ENCODE measurements around the gene MYH14. TPM values are rescaled to one million over a fixed set of nuclear protein-coding genes. Genes with fewer than 3 reads are reported as not detected.

MYH14 gene
- total and polyA plus RNA-seq, 10 of the 15 experiments (the other 5 are each of a cell fraction or from before 2014, with no cell fraction given): 0.06 to 0.69 (median 0.15) TPM; not detected in 4

DNA sequence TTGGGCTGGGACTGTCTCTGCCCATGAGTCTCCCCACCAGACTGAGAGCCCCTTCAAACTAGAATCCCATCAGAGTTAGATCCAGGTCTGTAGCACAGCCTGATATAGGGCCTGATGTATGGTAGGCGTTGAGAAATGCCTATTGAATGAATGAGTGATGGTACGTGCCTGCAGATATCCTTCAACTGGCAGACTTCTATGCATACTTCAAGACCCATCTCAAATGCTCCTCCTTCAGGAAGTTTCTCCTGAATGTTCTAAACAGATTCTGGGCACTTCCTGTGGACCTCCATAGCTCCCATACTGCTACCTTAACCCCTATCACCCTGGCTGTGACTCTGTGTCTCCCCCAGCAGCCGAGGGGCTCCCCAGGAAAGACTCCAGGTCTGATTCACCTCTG is 77.6 kb downstream of the MYH14 start (continued):
- TF ChIP-seq TAF1 (IDR thresholded peaks at IDR 0.05; ENCODE audit: borderline replicate concordance, low read depth, low read length) (no peak), HDGF (IDR thresholded peaks at IDR 0.05) (no peak), KLF5 (IDR thresholded peaks at IDR 0.05; ENCODE audit: partially characterized antibody) (no peak), SUZ12 (IDR thresholded peaks at IDR 0.05; ENCODE audit: unreplicated experiment) (no peak), REST (IDR thresholded peaks at IDR 0.05; ENCODE audit: low read depth, low read length) (no peak), ZNF687 (IDR thresholded peaks at IDR 0.05) (no peak), NR2F1 (conservative IDR thresholded peaks at IDR 0.05) (no peak), BCLAF1 (IDR thresholded peaks at IDR 0.05) (no peak), FOXK2 (IDR thresholded peaks at IDR 0.05) (no peak), RBBP5 (conservative IDR thresholded peaks at IDR 0.05) (no peak)

All from GM12878 (cell line).